Measurements from ENCODE around the gene SPATA32.
A peak's percentile ranks its signal among the peaks of the same experiment; 100 is the strongest.

Gene SPATA32

DNA sequence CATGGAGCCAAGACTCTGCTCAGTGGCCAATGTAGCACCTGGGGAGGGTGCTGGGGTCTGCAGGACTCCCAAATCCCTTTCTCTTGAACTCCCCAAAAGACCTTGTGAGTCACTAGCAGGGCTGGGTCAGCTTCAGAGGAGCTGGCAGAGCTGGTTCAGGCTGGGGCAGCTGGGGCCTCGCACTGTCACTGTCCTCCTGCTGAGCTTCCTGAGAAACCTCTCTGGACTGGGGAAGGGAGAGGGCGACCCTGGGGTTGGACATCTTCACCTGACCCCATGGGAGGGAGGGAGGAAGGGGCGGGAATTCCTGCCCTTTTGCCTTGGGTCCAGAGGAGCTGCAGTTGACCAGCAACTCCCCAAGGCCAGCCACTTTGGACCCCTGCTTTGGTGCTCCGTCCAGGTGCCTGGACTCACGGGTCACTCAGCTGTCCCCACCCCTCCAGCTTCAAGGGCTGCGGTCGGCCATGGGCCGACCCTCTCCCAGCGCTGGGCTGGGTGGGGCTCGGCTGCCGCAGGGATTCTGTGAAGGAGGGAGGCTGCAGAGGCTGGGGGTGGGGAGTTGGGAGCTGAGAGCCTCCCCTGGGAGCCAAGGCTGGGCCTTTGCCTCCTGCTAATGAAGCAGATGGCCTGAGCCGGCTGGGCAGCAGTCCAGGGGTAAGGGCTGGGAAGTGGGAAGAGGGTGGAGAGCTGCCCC, 31.0 kb downstream of the SPATA32 start:
- Histone ChIP-seq H4K8ac (ENCODE audit: low read depth, low read length) (no peak overlapping the region), H3K27me3 (ENCODE audit: control insufficient read depth in 3 of 3, insufficient read depth in 3 of 3, low read depth in 1 of 3, low read length in 3 of 3) (peaks cover 0 to 87% (median 3%) of the 10 kb centered on the region in 3 experiments), H3K36me3 (replicated peaks in 1 of 2; ENCODE audit: control insufficient read depth in 2 of 2, insufficient read depth in 2 of 2, low read length in 2 of 2) (no peaks in the 10 kb centered on the region), H4K91ac (ENCODE audit: low read depth, low read length, poor library complexity) (no peak overlapping the region), H2BK5ac (ENCODE audit: low read length) (no peak overlapping the region), H3K4me2 (ENCODE audit: insufficient read depth, low read length, poor library complexity, severe bottlenecking) (no peak overlapping the region), H3K4me1 (ENCODE audit: control insufficient read depth in 2 of 2, insufficient read depth in 1 of 2, low read depth in 1 of 2, low read length in 2 of 2) (peaks cover 5 to 20% of the 10 kb centered on the region in 2 donors), H3K4me3 (ENCODE audit: low read length in 2 of 2) (no peak overlapping the region), H2BK12ac (ENCODE audit: low read length) (no peak overlapping the region), H2AK5ac (ENCODE audit: low read depth, low read length) (peak overlapping the region; percentile 58), H2AFZ (ENCODE audit: low read length) (no peak overlapping the region), H2BK120ac (ENCODE audit: low read depth, low read length) (peak overlapping the region; percentile 64), H2BK15ac (ENCODE audit: low read length) (peak overlapping the region; percentile 45), H3K27ac (replicated peaks; ENCODE audit: low read length) (no peak overlapping the region), H3K79me1 (ENCODE audit: low read depth, low read length) (peaks cover 1% of the 10 kb centered on the region), H3K9ac (ENCODE audit: low read depth, low read length, poor library complexity) (peak overlapping the region; percentile 61), H3K14ac (ENCODE audit: low read length) (no peak overlapping the region), H3K23ac (ENCODE audit: low read depth, low read length, poor library complexity) (no peak overlapping the region), H3K18ac (ENCODE audit: low read length) (peak overlapping the region; percentile 70), H3K4ac (ENCODE audit: low read length) (peak overlapping the region; percentile 70), H3K9me3 (replicated peaks in 1 of 2; ENCODE audit: control insufficient read depth in 2 of 2, insufficient read depth in 1 of 2, low read depth in 1 of 2, low read length in 2 of 2) (no peaks in the 10 kb centered on the region)
- no CpG with 5 or more reads among the region's 12 CpGs for WGBS, 2 donors (ENCODE audit: extremely low coverage in 2 of 2, insufficient read length in 2 of 2, insufficient replicate concordance in 1 of 2)
- DNase-seq (ENCODE audit: low spot score) = no peak

DNA sequence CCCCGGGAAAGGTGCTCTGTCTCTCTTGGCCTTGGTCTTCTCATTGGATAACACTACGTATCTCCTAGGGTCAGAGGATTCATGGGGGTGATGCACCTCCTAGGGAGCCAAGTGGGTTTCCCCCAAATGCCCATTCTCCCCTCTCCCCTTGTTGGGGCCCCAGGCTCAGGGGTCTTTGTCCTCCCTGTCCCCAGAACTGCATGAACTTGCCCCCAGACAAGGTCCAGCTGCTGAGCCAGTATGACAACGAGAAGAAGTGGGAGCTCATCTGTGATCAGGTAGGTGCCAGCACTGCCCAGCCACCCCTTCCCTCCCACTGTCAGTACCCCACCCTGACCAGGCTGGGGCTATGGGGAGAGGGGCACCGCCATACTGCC, 31.5 kb downstream of the SPATA32 start:
- no peaks in the 10 kb centered on the region for H3K9me3 ChIP-seq (replicated peaks in 1 of 2; ENCODE audit: control insufficient read depth in 2 of 2, insufficient read depth in 1 of 2, low read depth in 1 of 2, low read length in 2 of 2)

DNA sequence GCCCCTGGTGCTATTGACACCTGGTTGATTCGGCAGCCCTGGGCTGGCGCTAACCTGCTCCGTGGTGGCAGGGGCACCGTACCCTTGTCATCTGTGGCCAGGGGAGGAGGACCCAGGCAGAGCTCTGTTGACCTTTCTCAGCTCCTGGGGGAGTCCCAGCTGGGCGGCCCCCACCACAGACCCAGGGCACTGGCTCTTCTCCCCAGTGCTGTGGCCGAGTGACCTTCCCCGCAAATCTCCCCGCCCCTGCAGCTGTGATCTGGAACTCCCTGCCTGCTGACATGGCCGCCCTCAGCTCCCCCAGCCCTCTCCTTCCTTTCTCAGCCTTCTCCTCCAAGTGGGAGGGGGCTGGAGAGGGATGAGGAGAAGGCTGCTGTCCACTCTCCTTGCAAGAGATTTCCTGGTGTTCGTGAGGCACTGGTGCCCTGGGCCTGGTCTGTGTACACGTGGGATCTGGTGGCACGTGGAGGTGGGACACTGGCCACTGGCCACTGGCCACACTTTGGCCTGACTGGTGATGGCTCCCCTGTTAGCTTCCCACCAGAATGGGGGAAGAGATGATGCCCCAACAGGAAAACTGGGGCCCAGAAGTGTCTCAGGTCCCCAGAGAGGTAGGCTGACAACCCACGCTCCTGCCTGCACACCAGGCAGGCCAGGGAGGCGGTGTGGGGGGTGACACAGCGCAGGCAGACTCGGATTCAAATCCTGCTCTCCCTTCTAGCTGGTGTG, 32.0 kb downstream of the SPATA32 start:
- no CpG with 5 or more reads among the region's 16 CpGs for WGBS, 2 donors (ENCODE audit: extremely low coverage in 2 of 2, insufficient read length in 2 of 2, insufficient replicate concordance in 1 of 2)
- H2BK15ac ChIP-seq (ENCODE audit: low read length) = peak overlapping the region; percentile 91
- H2AK5ac ChIP-seq (ENCODE audit: low read depth, low read length) = peak overlapping the region; percentile 95
- H3K9me3 ChIP-seq (replicated peaks in 1 of 2; ENCODE audit: control insufficient read depth in 2 of 2, insufficient read depth in 1 of 2, low read depth in 1 of 2, low read length in 2 of 2) = no peaks in the 10 kb centered on the region
- H3K27me3 ChIP-seq (ENCODE audit: control insufficient read depth in 3 of 3, insufficient read depth in 3 of 3, low read depth in 1 of 3, low read length in 3 of 3) = peaks cover 0 to 93% (median 5%) of the 10 kb centered on the region in 3 experiments
- H3K27ac ChIP-seq (replicated peaks; ENCODE audit: low read length) = no peak overlapping the region
- H3K4me1 ChIP-seq (ENCODE audit: control insufficient read depth in 2 of 2, insufficient read depth in 1 of 2, low read depth in 1 of 2, low read length in 2 of 2) = peaks cover 5 to 18% of the 10 kb centered on the region in 2 donors
- DNase-seq (ENCODE audit: low spot score) = no peak
- H3K23ac ChIP-seq (ENCODE audit: low read depth, low read length, poor library complexity) = no peak overlapping the region
- H3K36me3 ChIP-seq (replicated peaks in 1 of 2; ENCODE audit: control insufficient read depth in 2 of 2, insufficient read depth in 2 of 2, low read length in 2 of 2) = no peaks in the 10 kb centered on the region
- peaks cover 1% of the 10 kb centered on the region for H3K79me1 ChIP-seq (ENCODE audit: low read depth, low read length)
- H4K8ac ChIP-seq (ENCODE audit: low read depth, low read length) = no peak overlapping the region
- peak overlapping the region; percentile 80 for H2BK12ac ChIP-seq (ENCODE audit: low read length)
- H3K18ac ChIP-seq (ENCODE audit: low read length) = peak overlapping the region; percentile 82
- no peak overlapping the region for H3K4me2 ChIP-seq (ENCODE audit: insufficient read depth, low read length, poor library complexity, severe bottlenecking)
- H3K14ac ChIP-seq (ENCODE audit: low read length) = peak overlapping the region; percentile 67
- H3K4ac ChIP-seq (ENCODE audit: low read length) = no peak overlapping the region
- H2BK120ac ChIP-seq (ENCODE audit: low read depth, low read length) = no peak overlapping the region
- H3K9ac ChIP-seq (ENCODE audit: low read depth, low read length, poor library complexity) = no peak overlapping the region
- H3K4me3 ChIP-seq (ENCODE audit: low read length in 2 of 2) = no peak overlapping the region
- H2AFZ ChIP-seq (ENCODE audit: low read length) = no peak overlapping the region
- H4K91ac ChIP-seq (ENCODE audit: low read depth, low read length, poor library complexity) = no peak overlapping the region
- peak overlapping the region; percentile 61 for H2BK5ac ChIP-seq (ENCODE audit: low read length)

More for the DNA sequence above, 31.5 kb downstream of the SPATA32 start:
- WGBS, 2 donors (ENCODE audit: extremely low coverage in 2 of 2, insufficient read length in 2 of 2, insufficient replicate concordance in 1 of 2) = no CpG with 5 or more reads among the region's 4 CpGs
- Histone ChIP-seq H3K14ac (ENCODE audit: low read length) (no peak overlapping the region), H2AFZ (ENCODE audit: low read length) (no peak overlapping the region), H3K79me1 (ENCODE audit: low read depth, low read length) (peaks cover 1% of the 10 kb centered on the region), H2BK12ac (ENCODE audit: low read length) (no peak overlapping the region), H3K9ac (ENCODE audit: low read depth, low read length, poor library complexity) (peak overlapping the region; percentile 61), H3K27me3 (ENCODE audit: control insufficient read depth in 3 of 3, insufficient read depth in 3 of 3, low read depth in 1 of 3, low read length in 3 of 3) (peaks cover 0 to 93% (median 3%) of the 10 kb centered on the region in 3 experiments), H3K4me2 (ENCODE audit: insufficient read depth, low read length, poor library complexity, severe bottlenecking) (no peak overlapping the region), H2BK15ac (ENCODE audit: low read length) (peak overlapping the region; percentile 45), H2BK120ac (ENCODE audit: low read depth, low read length) (no peak overlapping the region), H3K27ac (replicated peaks; ENCODE audit: low read length) (no peak overlapping the region), H3K36me3 (replicated peaks in 1 of 2; ENCODE audit: control insufficient read depth in 2 of 2, insufficient read depth in 2 of 2, low read length in 2 of 2) (no peaks in the 10 kb centered on the region), H3K4me1 (ENCODE audit: control insufficient read depth in 2 of 2, insufficient read depth in 1 of 2, low read depth in 1 of 2, low read length in 2 of 2) (peaks cover 5 to 18% of the 10 kb centered on the region in 2 donors), H3K23ac (ENCODE audit: low read depth, low read length, poor library complexity) (no peak overlapping the region), H2BK5ac (ENCODE audit: low read length) (no peak overlapping the region), H3K18ac (ENCODE audit: low read length) (no peak overlapping the region), H4K91ac (ENCODE audit: low read depth, low read length, poor library complexity) (no peak overlapping the region), H2AK5ac (ENCODE audit: low read depth, low read length) (peak overlapping the region; percentile 95), H3K4ac (ENCODE audit: low read length) (peak overlapping the region; percentile 70), H3K4me3 (ENCODE audit: low read length in 2 of 2) (no peak overlapping the region), H4K8ac (ENCODE audit: low read depth, low read length) (no peak overlapping the region)
- no peak for DNase-seq (ENCODE audit: low spot score)
